Muscle layer of colon (tissue), 2 donors: ENCODE measurements around the gene TAS1R1.

Experiments used
- H3K27ac ChIP-seq: one replicate; pipeline ENCODE4 v1.7.0; 2013; ENCODE audit warnings: low read depth, mild to moderate bottlenecking, low read length, moderate library complexity
- H3K27me3 ChIP-seq, 2 donors: one replicate each; pipeline ENCODE4 v1.7.0; 2013; ENCODE audit warnings: low read length in 2 of 2, mild to moderate bottlenecking in 2 of 2; ENCODE audit not compliant: insufficient read depth in 2 of 2, control insufficient read depth in 1 of 2
- H3K36me3 ChIP-seq: one replicate; pipeline ENCODE4 v1.7.0; 2013; ENCODE audit warnings: mild to moderate bottlenecking, low read length; ENCODE audit not compliant: insufficient read depth
- H3K4me1 ChIP-seq: one replicate; pipeline ENCODE4 v1.7.0; 2013; ENCODE audit warnings: mild to moderate bottlenecking, low read length; ENCODE audit not compliant: insufficient read depth
- H3K4me3 ChIP-seq, 2 donors: one replicate each; pipeline ENCODE4 v1.7.0; 2013; ENCODE audit warnings: low read length in 2 of 2, low read depth in 1 of 2, mild to moderate bottlenecking in 1 of 2, moderate library complexity in 1 of 2
- H3K9ac ChIP-seq: one replicate; pipeline ENCODE4 v1.7.0; 2013; ENCODE audit warnings: low read length
- H3K9me3 ChIP-seq: one replicate; pipeline ENCODE4 v1.7.0; 2013; ENCODE audit warnings: mild to moderate bottlenecking, low read length
- donor health status: abdominal sarcoma.
- donor health status: Adenocarcinoma of cecum.

The TAS1R1 gene

DNA sequence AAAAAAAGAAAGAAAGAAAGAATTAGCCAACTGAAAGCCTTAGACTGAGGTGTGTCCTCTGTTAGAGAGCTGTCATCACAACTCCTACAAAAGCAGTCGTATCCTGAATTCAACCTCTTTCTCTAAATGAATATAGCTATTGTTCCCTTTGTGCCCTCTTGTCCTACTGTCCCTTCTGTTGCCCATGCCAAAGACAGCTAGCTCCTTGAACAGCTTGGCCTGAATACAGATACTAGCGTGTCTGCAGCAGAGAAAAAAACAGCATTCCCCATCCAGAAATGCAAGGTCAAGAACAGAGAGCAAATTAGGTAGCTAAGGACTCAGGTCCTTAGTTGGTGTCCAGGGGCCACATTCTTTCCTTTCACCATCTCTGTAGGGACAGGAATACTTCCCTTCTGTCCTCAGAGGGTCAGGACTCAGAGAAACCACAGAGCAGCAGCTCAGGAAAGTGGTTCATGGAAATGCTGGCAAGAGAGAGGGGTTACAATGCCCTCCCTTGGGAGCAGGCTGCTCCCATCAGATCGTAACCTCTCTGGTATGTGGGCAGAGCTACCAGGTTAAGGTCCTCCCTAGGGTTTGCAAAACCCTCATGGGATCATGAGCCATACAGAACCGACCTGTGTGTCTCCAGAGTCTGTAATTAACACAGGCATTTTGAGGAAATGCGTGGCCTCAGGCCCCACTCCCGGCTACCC lies 22.9 kb downstream of the TAS1R1 start:
- no peaks in the 10 kb centered on the region for H3K27me3 ChIP-seq
- H3K4me3 ChIP-seq, result no peak overlapping the region
- H3K9ac ChIP-seq, result no peak overlapping the region
- H3K27ac ChIP-seq, result no peak overlapping the region
- H3K36me3 ChIP-seq, result peaks cover 5% of the 10 kb centered on the region
- H3K9me3 ChIP-seq, result no peaks in the 10 kb centered on the region
- peaks cover 29% of the 10 kb centered on the region for H3K4me1 ChIP-seq

- H3K9me3 ChIP-seq, result no peaks in the 10 kb centered on the region
- no peaks in the 10 kb centered on the region for H3K27me3 ChIP-seq
- H3K4me1 ChIP-seq, result peaks cover 29% of the 10 kb centered on the region
Observed at GRCh38 chr1:6578624-6579373, 23.7 kb downstream of the TAS1R1 start.

GRCh38 chr1:6579374-6580118 lies 24.4 kb downstream of the TAS1R1 start, which contains the start of gene ZBTB48:
ZBTB48 (plus strand) TSS chr1:6579994; CDS start chr1:6580610, 616 bp downstream.
- no peaks in the 10 kb centered on the region for H3K27me3 ChIP-seq
- peaks cover 29% of the 10 kb centered on the region for H3K4me1 ChIP-seq
- H3K27ac ChIP-seq, result peak within 1 kb of the TSS; percentile 77
- peak within 1 kb of the TSS; percentile 78 to 80 for H3K4me3 ChIP-seq
- peaks cover 5% of the 10 kb centered on the region for H3K36me3 ChIP-seq
- peak within 1 kb of the TSS; percentile 70 for H3K9ac ChIP-seq
- H3K9me3 ChIP-seq, result no peaks in the 10 kb centered on the region

More at GRCh38 chr1:6578624-6579373, 23.7 kb downstream of the TAS1R1 start:
- Histone ChIP-seq H3K36me3 (peaks cover 5% of the 10 kb centered on the region), H3K4me3 (peak overlapping the region in 1 of 2 donors; percentile 80), H3K27ac (peak overlapping the region; percentile 70), H3K9ac (peak overlapping the region; percentile 63)

DNA sequence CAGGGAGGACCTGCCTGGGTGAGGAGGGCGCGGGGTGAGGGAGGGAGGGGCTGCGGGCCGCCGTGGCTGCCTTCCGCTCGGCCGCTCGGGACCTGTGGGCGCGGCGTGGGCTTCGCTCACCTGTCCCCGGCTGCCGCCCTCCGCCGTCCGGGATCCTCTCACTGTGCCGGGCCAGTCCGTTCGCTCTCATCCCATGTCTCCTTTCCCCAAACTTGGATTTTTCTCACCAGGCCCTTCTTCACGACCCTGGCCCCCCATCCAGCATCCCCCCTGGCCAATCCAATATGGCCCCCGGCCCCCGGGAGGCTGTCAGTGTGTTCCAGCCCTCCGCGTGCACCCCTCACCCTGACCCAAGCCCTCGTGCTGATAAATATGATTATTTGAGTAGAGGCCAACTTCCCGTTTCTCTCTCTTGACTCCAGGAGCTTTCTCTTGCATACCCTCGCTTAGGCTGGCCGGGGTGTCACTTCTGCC lies 25.0 kb downstream of the TAS1R1 start:
- Histone ChIP-seq H3K4me1 (peaks cover 29% of the 10 kb centered on the region), H3K27me3 (no peaks in the 10 kb centered on the region)

GRCh38 chr1:6580593-6581409 lies 25.7 kb downstream of the TAS1R1 start:
- Histone ChIP-seq H3K4me3 (peak overlapping the region; percentile 78 to 80), H3K27me3 (no peaks in the 10 kb centered on the region), H3K9ac (peak overlapping the region; percentile 70), H3K27ac (peak overlapping the region; percentile 77), H3K9me3 (no peaks in the 10 kb centered on the region), H3K4me1 (peaks cover 29% of the 10 kb centered on the region), H3K36me3 (peaks cover 5% of the 10 kb centered on the region)

More for the DNA sequence above, 25.0 kb downstream of the TAS1R1 start:
- H3K9ac ChIP-seq, result peak overlapping the region; percentile 70
- H3K27ac ChIP-seq, result peak overlapping the region; percentile 77
- peak overlapping the region; percentile 78 to 80 for H3K4me3 ChIP-seq
- no peaks in the 10 kb centered on the region for H3K9me3 ChIP-seq
- peaks cover 5% of the 10 kb centered on the region for H3K36me3 ChIP-seq

DNA sequence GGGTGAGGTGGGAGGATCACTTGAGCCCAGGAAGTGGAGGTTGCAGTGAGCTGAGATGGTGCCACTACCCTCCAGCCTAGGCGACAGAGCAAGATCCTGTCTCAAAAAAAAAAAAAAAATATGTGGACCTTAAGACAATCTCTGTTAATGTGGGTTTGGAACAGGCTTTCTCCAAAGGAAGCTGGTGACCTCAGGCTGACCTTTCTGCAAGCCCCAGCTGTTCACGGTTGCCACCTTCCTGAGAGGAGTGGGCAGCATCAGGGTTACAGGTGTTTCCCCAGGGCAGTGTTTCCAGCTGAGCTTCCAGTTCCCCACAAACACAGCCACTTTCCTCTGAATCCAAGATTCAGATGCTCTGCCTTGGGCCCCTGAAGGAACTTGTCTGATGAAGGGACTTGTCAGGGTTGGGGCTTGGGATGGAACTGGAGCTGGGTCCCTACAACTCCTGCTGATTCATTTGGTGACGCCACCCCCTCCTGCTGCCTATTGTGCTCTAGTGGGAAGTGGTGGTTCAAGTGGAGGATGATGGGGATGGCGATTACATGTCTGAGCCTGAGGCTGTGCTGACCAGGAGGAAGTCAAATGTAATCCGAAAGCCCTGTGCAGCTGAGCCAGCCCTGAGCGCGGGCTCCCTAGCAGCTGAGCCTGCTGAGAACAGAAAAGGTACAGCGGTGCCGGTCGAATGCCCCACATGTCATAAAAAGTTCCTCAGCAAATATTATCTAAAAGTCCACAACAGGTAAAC lies 26.6 kb downstream of the TAS1R1 start:
- no peak overlapping the region for H3K4me3 ChIP-seq
- H3K27me3 ChIP-seq, result no peaks in the 10 kb centered on the region
- peaks cover 5% of the 10 kb centered on the region for H3K36me3 ChIP-seq
- H3K9me3 ChIP-seq, result no peaks in the 10 kb centered on the region
- H3K4me1 ChIP-seq, result peaks cover 31% of the 10 kb centered on the region
- no peak overlapping the region for H3K27ac ChIP-seq
- no peak overlapping the region for H3K9ac ChIP-seq

DNA sequence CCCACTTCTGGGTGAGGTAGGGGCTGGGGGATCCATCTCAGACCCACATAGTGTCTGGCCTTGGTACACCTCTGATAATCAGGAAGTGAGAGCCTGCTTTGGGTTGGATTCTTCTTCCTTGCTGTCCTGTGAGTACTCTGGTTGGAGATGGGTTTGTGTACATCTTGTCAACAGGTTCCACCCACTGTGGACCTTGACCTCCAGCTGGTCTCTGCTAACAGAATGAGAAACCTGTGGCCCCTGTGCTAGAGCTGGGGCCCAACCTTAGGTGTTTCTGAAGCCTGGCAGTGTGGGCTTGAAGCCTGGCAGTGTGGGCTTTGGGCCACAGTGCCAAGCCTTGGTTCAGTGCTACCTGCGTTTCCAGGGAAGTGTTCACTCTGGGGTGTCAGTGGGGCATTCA lies 27.3 kb downstream of the TAS1R1 start:
- Histone ChIP-seq H3K9me3 (no peaks in the 10 kb centered on the region), H3K9ac (no peak overlapping the region), H3K27ac (no peak overlapping the region), H3K27me3 (no peaks in the 10 kb centered on the region), H3K36me3 (peaks cover 8% of the 10 kb centered on the region), H3K4me1 (peaks cover 38% of the 10 kb centered on the region), H3K4me3 (no peak overlapping the region)

- H3K9ac ChIP-seq, result no peak overlapping the region
- H3K9me3 ChIP-seq, result no peaks in the 10 kb centered on the region
- peaks cover 39% of the 10 kb centered on the region for H3K4me1 ChIP-seq
- no peak overlapping the region for H3K27ac ChIP-seq
- no peaks in the 10 kb centered on the region for H3K27me3 ChIP-seq
- H3K4me3 ChIP-seq, result no peak overlapping the region
- H3K36me3 ChIP-seq, result peaks cover 28% of the 10 kb centered on the region
Observed at GRCh38 chr1:6584126-6585080, 29.3 kb downstream of the TAS1R1 start.

DNA sequence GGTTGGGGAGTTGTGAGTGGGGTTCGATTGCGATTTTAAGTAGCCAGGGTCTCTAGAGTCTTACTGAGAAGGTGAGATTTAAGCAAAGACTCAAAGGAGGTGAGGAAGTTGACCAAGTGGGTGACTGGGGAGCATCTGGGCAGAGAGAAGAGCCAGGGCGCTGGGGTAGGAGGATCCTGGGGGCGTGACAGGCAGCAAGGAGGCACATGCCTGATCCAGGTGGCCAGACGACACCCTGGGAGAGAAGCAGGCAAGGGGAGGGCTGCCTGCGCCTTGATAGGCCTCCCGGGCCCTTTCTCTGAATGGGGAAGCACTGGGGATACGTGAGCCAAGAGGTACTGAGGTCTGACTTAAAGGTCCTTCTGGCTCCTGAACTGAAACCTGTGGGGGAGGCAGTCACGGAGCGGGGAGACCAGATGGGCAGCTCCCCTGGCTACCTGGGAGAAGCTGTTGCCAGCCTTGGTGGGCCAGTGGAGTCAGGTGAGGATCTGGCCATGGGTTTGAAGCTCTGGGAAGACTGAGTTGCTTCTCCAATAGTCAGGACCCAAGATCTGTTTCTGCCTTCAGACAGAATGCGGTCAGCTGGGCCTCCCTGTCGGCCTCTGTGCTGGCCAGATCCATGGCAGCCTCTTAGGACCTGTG lies 30.1 kb downstream of the TAS1R1 start:
- no peaks in the 10 kb centered on the region for H3K27me3 ChIP-seq
- H3K4me3 ChIP-seq, result no peak overlapping the region
- no peaks in the 10 kb centered on the region for H3K9me3 ChIP-seq
- H3K4me1 ChIP-seq, result peaks cover 38% of the 10 kb centered on the region
- H3K27ac ChIP-seq, result no peak overlapping the region
- H3K36me3 ChIP-seq, result peaks cover 36% of the 10 kb centered on the region
- H3K9ac ChIP-seq, result no peak overlapping the region
